GM12891 (cell line): ENCODE measurements around the gene RHOV.

Experiments
- POLR2A ChIP-seq: IDR thresholded peaks from 2 replicates; pipeline ENCODE4 v1.6.1; 2011; ENCODE audit warnings: low read depth, low read length, control low read depth
- POLR2AphosphoS5 ChIP-seq: IDR thresholded peaks from 2 replicates; pipeline ENCODE4 v1.6.1; 2011; ENCODE audit warnings: low read depth, low read length, control low read depth

DNA sequence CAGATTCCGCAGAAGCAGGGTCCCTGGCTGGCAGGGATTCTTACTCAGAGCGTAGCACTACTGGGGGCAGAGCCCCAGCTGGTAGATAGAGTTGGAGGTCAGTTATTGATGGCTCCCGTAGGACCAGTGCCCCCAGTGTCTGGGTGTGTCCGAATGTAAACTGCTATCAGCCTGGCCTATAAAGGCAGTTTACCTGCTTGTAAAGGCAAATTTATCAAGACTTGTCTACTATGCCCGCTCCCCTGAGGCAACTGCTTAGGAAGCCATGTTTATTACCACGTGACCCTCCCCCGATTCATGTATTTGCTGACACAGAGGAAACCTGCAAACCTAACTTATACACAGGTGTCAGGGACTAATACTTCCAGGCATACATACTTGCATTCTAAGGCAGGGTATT, 44.9 kb downstream of the RHOV start:
- TF ChIP-seq POLR2A: no peak
- TF ChIP-seq POLR2AphosphoS5: no peak
